Fibroblast of villous mesenchyme (primary cell): Measurements from ENCODE around the gene ANKRD53. TPM values are rescaled to one million over a fixed set of nuclear protein-coding genes. Genes with fewer than 3 reads are reported as not detected.

ENCODE experiments used
- small RNA-seq: library from RNA; depleted of rRNA; stranded (forward); fragments of <200 nt; gene quantifications from one replicate; pipeline ENCODE3, GENCODE V24; 2012
- total RNA-seq: library from RNA; depleted of rRNA; stranded (reverse); fragments of >200 nt; gene quantifications from 2 replicates; pipeline ENCODE4 v1.2.3, GENCODE V29; 2012

Gene ANKRD53
- total RNA-seq, 1 donor, result 0.43 TPM

Small RNA genes lying within 50 kb of the gene (small RNA-seq; reads per million reads assigned to genes)
- gene RN7SL160P, result not detected

Other genes with a start within 250 kb of the ANKRD53 start
- not detected in 2 replicates for gene ADD2, start 210.4 kb upstream of the ANKRD53 start, total RNA-seq
- gene FIGLA, start 188.0 kb upstream of the ANKRD53 start, total RNA-seq, result not detected in 2 replicates
- not detected in 2 replicates for gene CLEC4F, start 158.0 kb upstream of the ANKRD53 start, total RNA-seq
- gene CD207, start 142.8 kb upstream of the ANKRD53 start, total RNA-seq, result not detected in 2 replicates
- 0.43 and 2.9 TPM in 2 replicates for gene VAX2, start 78.1 kb upstream of the ANKRD53 start, total RNA-seq
- gene ATP6V1B1, start 42.7 kb upstream of the ANKRD53 start, total RNA-seq, result 0.97 TPM in 1 of 2 replicates, not detected in the other
- gene TEX261, start 16.2 kb downstream of the ANKRD53 start, total RNA-seq, result 22.9 and 35.4 TPM in 2 replicates
- gene NAGK, start 90.0 kb downstream of the ANKRD53 start, total RNA-seq, result 42.7 and 50.6 TPM in 2 replicates
- 14.2 and 21.3 TPM in 2 replicates for gene MCEE, start 151.6 kb downstream of the ANKRD53 start, total RNA-seq
- 17.1 and 18.1 TPM in 2 replicates for gene MPHOSPH10, start 152.0 kb downstream of the ANKRD53 start, total RNA-seq
- gene PAIP2B, start 248.5 kb downstream of the ANKRD53 start, total RNA-seq, result under 0.01 and 0.43 TPM in 2 replicates